GM12878 (cell line): Measurements from ENCODE around the gene CASP10. TPM values are rescaled to one million over a fixed set of nuclear protein-coding genes. Genes with fewer than 3 reads are reported as not detected.

Source experiments
- ATAC-seq: fragments of 200-7000 bp; cut with Tn5 transposase; 3 replicates; pipeline ENCODE4 v1.9.1; 2020; ENCODE audit warnings: mild to moderate bottlenecking, moderate library complexity
- BruUV-seq: library from RNA; stranded (reverse); fragments of 400-500 nt; replicated peaks from 2 replicates; lab custom pipeline; 2021; lab: Mats Ljungman, UMichigan
- CTCF ChIA-PET: fragments of 300-600 bp; sonication (Branson Sonifier 250); formaldehyde crosslinking; extraction: SDS; loops from one replicate; lab custom pipeline; 2021; ENCODE audit warnings: inconsistent platforms; lab: Yijun Ruan, JAX
- POLR2A ChIA-PET: fragments of 350-600 bp; formaldehyde crosslinking; extraction: SDS; loops from one replicate; lab custom pipeline; 2021; ENCODE audit warnings: inconsistent platforms; lab: Charles Lee
- RAD21 ChIA-PET: fragments of 300-600 bp; sonication (Branson Sonifier 250); formaldehyde crosslinking; loops from one replicate; lab custom pipeline; 2023; ENCODE audit warnings: antibody characterized with exemption; ENCODE audit not compliant: unreplicated experiment; lab: Charles Lee
- SMC1A ChIA-PET: fragments of 300-600 bp; sonication (Branson Sonifier 250); formaldehyde crosslinking; loops from one replicate; lab custom pipeline; 2023; ENCODE audit not compliant: unreplicated experiment, uncharacterized antibody; lab: Charles Lee
- DNase-seq: peaks from one replicate; pipeline ENCODE4 v3.0.0-alpha.2; 2011; ENCODE audit warnings: low read depth, low spot score
- FAIRE-seq: peaks from 3 replicates; lab custom pipeline; 2011; peaks lifted over from hg19 to GRCh38; lab: Jason Lieb, UNC
- H2AFZ ChIP-seq: 2 replicates; pipeline ENCODE4 v1.6.0; 2011; ENCODE audit warnings: low read depth, low read length, control low read depth; ENCODE audit not compliant: control insufficient read depth
- H3K27ac ChIP-seq: 2 replicates; pipeline ENCODE4 v1.5.1; 2011; ENCODE audit warnings: control low read depth; ENCODE audit not compliant: control insufficient read depth, insufficient read depth
- H3K27me3 ChIP-seq, 2 experiments: replicated peaks in 1 of 2; 2 replicates each; pipeline versions ENCODE4 v1.6.0 to v1.6.1; 2011; ENCODE audit warnings: low read length in 1 of 2; ENCODE audit not compliant: control insufficient read depth in 2 of 2, insufficient read depth in 2 of 2
- H3K36me3 ChIP-seq, 2 experiments: 2 replicates each; pipeline ENCODE4 v1.5.1; 2011; ENCODE audit warnings: low read length in 1 of 2; ENCODE audit not compliant: control insufficient read depth in 2 of 2, insufficient read depth in 2 of 2
- H3K4me1 ChIP-seq: 2 replicates; pipeline ENCODE4 v1.6.1; 2011; ENCODE audit warnings: mild to moderate bottlenecking, low read length, moderate library complexity, mixed read lengths; ENCODE audit not compliant: control insufficient read depth, insufficient read depth
- H3K4me2 ChIP-seq: 2 replicates; pipeline ENCODE4 v1.6.0; 2011; ENCODE audit warnings: control low read depth; ENCODE audit not compliant: control insufficient read depth, insufficient read depth
- H3K4me3 ChIP-seq: fragments of 200-600 bp; sonication (generic); 2 replicates; pipeline ENCODE4 v1.5.1; 2016
- H3K79me2 ChIP-seq: 2 replicates; pipeline ENCODE4 v1.6.0; 2011; ENCODE audit warnings: low read length; ENCODE audit not compliant: control insufficient read depth, insufficient read depth
- H3K9ac ChIP-seq: 2 replicates; pipeline ENCODE4 v1.8.0; 2011; ENCODE audit warnings: low read length, control low read depth, mixed read lengths; ENCODE audit not compliant: control insufficient read depth, insufficient read depth
- H3K9me3 ChIP-seq: replicated peaks from 3 replicates; pipeline ENCODE4 v1.5.1; 2011; ENCODE audit warnings: mild to moderate bottlenecking, low read length; ENCODE audit not compliant: control insufficient read depth, insufficient read depth
- H4K20me1 ChIP-seq: 2 replicates; pipeline ENCODE4 v1.6.0; 2011; ENCODE audit not compliant: control insufficient read depth, insufficient read depth
- BCL11A ChIP-seq: IDR thresholded peaks from 2 replicates; pipeline ENCODE4 v1.6.1; 2011; ENCODE audit warnings: low read depth, low read length
- EGR1 ChIP-seq, 2 experiments: IDR thresholded peaks; 1 replicate in 1 of 2; 2 replicates in 1 of 2; pipeline ENCODE4 v1.6.1; 2011 to 2012; ENCODE audit warnings: low read depth in 2 of 2, low read length in 2 of 2, borderline replicate concordance in 1 of 2, mild to moderate bottlenecking in 1 of 2, moderate library complexity in 1 of 2
- NFIC ChIP-seq: IDR thresholded peaks from 2 replicates; pipeline ENCODE4 v1.6.1; 2012; ENCODE audit warnings: low read depth, mild to moderate bottlenecking, inconsistent platforms, low read length, moderate library complexity
- NR2C2 ChIP-seq: IDR thresholded peaks from 2 replicates; pipeline ENCODE4 v1.6.1; 2011; ENCODE audit warnings: borderline replicate concordance, low read depth; ENCODE audit not compliant: control insufficient read depth, insufficient read length
- RAD51 ChIP-seq: fragments of 450-650 bp; IDR thresholded peaks from 2 replicates; pipeline ENCODE4 v1.6.1; 2016; ENCODE audit warnings: moderate library complexity, mild to moderate bottlenecking, inconsistent platforms
- RFX5 ChIP-seq: IDR thresholded peaks from 2 replicates; pipeline ENCODE4 v1.6.1; 2011; ENCODE audit warnings: low read depth, low read length, improper control_type of control experiment
- RUNX3 ChIP-seq: IDR thresholded peaks from 2 replicates; pipeline ENCODE4 v1.6.1; 2012; ENCODE audit warnings: low read length, inconsistent platforms
- SIN3A ChIP-seq: IDR thresholded peaks from 2 replicates; pipeline ENCODE4 v1.6.1; 2012; ENCODE audit warnings: low read depth, low read length, improper control_type of control experiment
- SP1 ChIP-seq: IDR thresholded peaks from one replicate; pipeline ENCODE4 v1.6.1; 2011; ENCODE audit warnings: low read depth, low read length
- TCF3 ChIP-seq: IDR thresholded peaks from 2 replicates; pipeline ENCODE4 v1.6.1; 2012; ENCODE audit warnings: low read depth, mild to moderate bottlenecking, low read length, borderline replicate concordance; ENCODE audit not compliant: insufficient read depth
- YY1 ChIP-seq: IDR thresholded peaks from 2 replicates; pipeline ENCODE4 v1.6.1; 2011; ENCODE audit warnings: low read depth, mild to moderate bottlenecking, low read length
- WGBS: methylation state at CpG from one replicate; pipeline ENCODE4 v1.1.6; 2016; ENCODE audit warnings: low lambda C conversion rate; ENCODE audit not compliant: insufficient replicate concordance, insufficient coverage; ENCODE audit errors: missing lambda C conversion rate; 5-methylcytosine and 5-hydroxymethylcytosine counted together
- in situ Hi-C: fragments of 300-500 bp; cut with MboI; formaldehyde crosslinking; loops from 9 replicates; pipeline ENCODE4 v1.14.3; 2018; ENCODE audit warnings: mixed read lengths
- intact Hi-C: fragments of 100-400 bp; cut with micrococcal nuclease; formaldehyde crosslinking; loops from one replicate; pipeline ENCODE4 v1.14.2; 2022; ENCODE audit not compliant: unreplicated experiment
- polyA plus RNA-seq, 11 experiments: library from polyadenylated mRNA; depleted of rRNA in 4 of 11; unstranded in 6 of 11; stranded (reverse) in 5 of 11; fragments of >200 nt; fragmentation: Nextera tagmentation in 4 of 11; fragmentation: Illumina TruSeq in 1 of 11; extraction: Ambion mirVana in 4 of 11; extraction: Trizol in 1 of 11; gene quantifications; 1 replicate in 1 of 11; 2 replicates in 10 of 11; pipeline versions ENCODE4 v1.2.1 to v1.2.3, GENCODE V29; 2011 to 2016; ENCODE audit warnings: inconsistent platforms in 2 of 11, missing spikeins in 2 of 11, low read depth in 1 of 11
- total RNA-seq, 4 experiments: library from RNA; depleted of rRNA in 3 of 4; stranded (reverse); fragments of >200 nt in 3 of 4; fragmentation: Illumina TruSeq in 1 of 4; extraction: Trizol in 1 of 4; gene quantifications; 2 replicates each; pipeline versions ENCODE4 v1.2.1 to v1.2.3, GENCODE V29; 2013 to 2021
- TF ChIP-seq, protein P1 (sequence below): fragments of 450-650 bp; IDR thresholded peaks from 2 replicates; pipeline ENCODE4 v1.6.1; 2016; ENCODE audit warnings: mild to moderate bottlenecking
- TF ChIP-seq, protein P2 (sequence below): fragments of 450-650 bp; IDR thresholded peaks from 2 replicates; pipeline ENCODE4 v1.6.1; 2017; ENCODE audit warnings: low read depth, mild to moderate bottlenecking, moderate library complexity

The CASP10 gene
- total and polyA plus RNA-seq, 10 of the 15 experiments (the other 5 are each of a cell fraction or from before 2014, with no cell fraction given) = 7.2 to 14.1 (median 10.8) TPM

DNA sequence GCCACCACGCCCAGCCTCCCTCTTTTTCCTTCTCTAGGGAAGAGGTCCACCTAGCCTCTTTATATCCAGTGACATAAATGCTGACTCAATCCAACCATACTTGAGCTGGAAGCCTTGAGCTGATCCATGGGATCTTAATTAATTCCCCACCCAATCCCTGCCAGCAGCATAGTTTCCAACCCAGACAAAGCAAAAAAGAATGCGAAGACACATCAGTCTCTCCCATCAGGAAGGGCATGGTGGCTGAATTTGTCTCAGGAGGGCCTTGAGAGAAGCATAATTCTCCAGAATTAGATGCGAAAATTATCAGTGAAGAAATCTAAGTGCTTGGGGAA, 22.5 kb downstream of the CASP10 start:
- no peak for ATAC-seq
- Histone ChIP-seq H4K20me1 (no peaks in the 10 kb centered on the region; the same call in 1 of the 2 replicates), H2AFZ (no peak overlapping the region), H3K79me2 (no peaks in the 10 kb centered on the region), H3K27ac (no peak overlapping the region), H3K4me1 (peaks cover 14% of the 10 kb centered on the region; the same call in 1 of the 2 replicates), H3K36me3 (no peaks in the 10 kb centered on the region; a peak in 3 of 4 replicates), H3K9ac (no peak overlapping the region), H3K9me3 (peaks cover 3% of the 10 kb centered on the region; the same call in 2 of the 3 replicates), H3K4me3 (no peak overlapping the region), H3K4me2 (no peak overlapping the region), H3K27me3 (peaks cover 0 to 2% of the 10 kb centered on the region in 2 experiments; a peak in 3 of 4 replicates)
- no TSS peak for BruUV-seq
- TF ChIP-seq BCL11A (no peak), SP1 (no peak), NFIC (no peak), RAD51 (no peak), EGR1 (IDR thresholded peaks at IDR 0.05; ENCODE audit: borderline replicate concordance in 1 of 2, low read depth in 2 of 2, low read length in 2 of 2) (no peak), TCF3 (no peak), YY1 (no peak), NR2C2 (no peak), SIN3A (no peak), RFX5 (no peak), RUNX3 (no peak)
- TF ChIP-seq, protein P1, sequence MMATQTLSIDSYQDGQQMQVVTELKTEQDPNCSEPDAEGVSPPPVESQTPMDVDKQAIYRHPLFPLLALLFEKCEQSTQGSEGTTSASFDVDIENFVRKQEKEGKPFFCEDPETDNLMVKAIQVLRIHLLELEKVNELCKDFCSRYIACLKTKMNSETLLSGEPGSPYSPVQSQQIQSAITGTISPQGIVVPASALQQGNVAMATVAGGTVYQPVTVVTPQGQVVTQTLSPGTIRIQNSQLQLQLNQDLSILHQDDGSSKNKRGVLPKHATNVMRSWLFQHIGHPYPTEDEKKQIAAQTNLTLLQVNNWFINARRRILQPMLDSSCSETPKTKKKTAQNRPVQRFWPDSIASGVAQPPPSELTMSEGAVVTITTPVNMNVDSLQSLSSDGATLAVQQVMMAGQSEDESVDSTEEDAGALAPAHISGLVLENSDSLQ = no peak
- TF ChIP-seq, protein P2, sequence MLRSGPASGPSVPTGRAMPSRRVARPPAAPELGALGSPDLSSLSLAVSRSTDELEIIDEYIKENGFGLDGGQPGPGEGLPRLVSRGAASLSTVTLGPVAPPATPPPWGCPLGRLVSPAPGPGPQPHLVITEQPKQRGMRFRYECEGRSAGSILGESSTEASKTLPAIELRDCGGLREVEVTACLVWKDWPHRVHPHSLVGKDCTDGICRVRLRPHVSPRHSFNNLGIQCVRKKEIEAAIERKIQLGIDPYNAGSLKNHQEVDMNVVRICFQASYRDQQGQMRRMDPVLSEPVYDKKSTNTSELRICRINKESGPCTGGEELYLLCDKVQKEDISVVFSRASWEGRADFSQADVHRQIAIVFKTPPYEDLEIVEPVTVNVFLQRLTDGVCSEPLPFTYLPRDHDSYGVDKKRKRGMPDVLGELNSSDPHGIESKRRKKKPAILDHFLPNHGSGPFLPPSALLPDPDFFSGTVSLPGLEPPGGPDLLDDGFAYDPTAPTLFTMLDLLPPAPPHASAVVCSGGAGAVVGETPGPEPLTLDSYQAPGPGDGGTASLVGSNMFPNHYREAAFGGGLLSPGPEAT = no peak
- ChIA-PET SMC1A (interaction anchor here (1.9 kb wide), 1 partner anchor 10 kb away, joined by 6 read pairs; no protein-coding TSS in a partner anchor), RAD21 (interaction anchor here (2.7 kb wide), 1 partner anchor 10 kb away, joined by 11 read pairs; no protein-coding TSS in a partner anchor), CTCF (interaction anchor here (0.7 to 2.7 kb wide), 5 partner anchors 10 to 302 kb away, joined by 3 to 11 read pairs (median 3); partner anchors contain the start of gene CASP10), POLR2A (interaction anchor here (0.8 kb wide), 1 partner anchor 11 kb away, joined by 3 read pairs; no protein-coding TSS in a partner anchor)
- DNase-seq = no peak
- in situ Hi-C loops (no loop called here), intact Hi-C loops (no loop called here)
- FAIRE-seq = no peak
- 88% methylated on average over 3 of the region's 3 CpGs for WGBS
